ENCODE measurements around the gene KRTAP4-16.
"Not testable (repeated sequence)": the region's sequence is repeated elsewhere in the genome, so short reads cannot be mapped to it uniquely, and the experiment has no call there.

KRTAP4-16 gene

DNA sequence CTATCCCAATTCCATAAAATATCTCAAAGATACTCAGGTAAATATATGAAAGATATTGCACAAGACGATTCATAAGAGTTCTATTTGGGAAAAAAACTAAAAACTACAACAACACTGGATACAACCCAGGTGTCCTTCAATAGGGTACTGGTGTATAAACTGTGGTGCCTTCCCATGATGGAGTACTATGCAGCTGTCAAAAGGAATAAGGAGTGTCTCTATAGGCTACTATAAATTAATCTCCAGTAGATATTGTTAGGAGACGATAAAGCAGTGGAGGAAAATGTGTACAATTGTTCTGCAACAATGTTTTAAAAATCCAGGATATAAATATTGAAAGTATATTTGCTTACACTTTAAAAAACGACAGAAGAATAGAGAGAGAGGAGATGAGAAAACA, 24.4 kb upstream of the KRTAP4-16 start:
- in situ Hi-C loops (cut with MboI; ENCODE audit: low pct_unique_long_range_greater_than_20kb, low sequenced_read_pairs, unreplicated experiment), result no loop called here
- DNase-seq (ENCODE audit: low spot score), result no peak
- TF ChIP-seq CTCF (IDR thresholded peaks at IDR 0.05; ENCODE audit: extremely low read depth, insufficient read depth, missing control alignments), result no peak

- TF ChIP-seq CTCF (IDR thresholded peaks at IDR 0.05; ENCODE audit: extremely low read depth, insufficient read depth, missing control alignments), result no peak
- no peak for DNase-seq (ENCODE audit: low spot score)
- in situ Hi-C loops (cut with MboI; ENCODE audit: low pct_unique_long_range_greater_than_20kb, low sequenced_read_pairs, unreplicated experiment), result no loop called here
These were observed 23.1 kb upstream of the KRTAP4-16 start for GRCh38 chr17:41125064-41125463.

DNA sequence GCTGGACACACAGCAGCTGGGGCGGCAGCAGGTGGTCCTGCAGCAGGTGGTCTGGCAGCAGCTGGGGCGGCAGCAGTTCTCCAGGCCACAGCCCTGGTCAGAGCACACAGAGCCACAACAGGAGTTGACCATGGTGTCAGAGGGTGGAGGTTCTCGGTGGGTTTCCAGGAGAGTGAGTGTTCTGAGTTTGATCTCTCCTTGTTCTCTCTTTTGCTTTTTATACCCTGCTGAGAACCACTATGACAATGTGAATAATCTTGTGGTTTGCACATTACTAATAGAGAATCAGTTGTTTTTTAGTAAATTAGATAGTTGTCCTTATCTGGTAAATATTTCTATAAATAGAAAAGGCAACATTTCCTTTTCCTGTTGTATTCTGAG, 22.0 kb upstream of the KRTAP4-16 start, which contains the start of gene KRTAP4-12:
Gene KRTAP4-12, minus strand, starts transcription at position 192 of the 381 bp plus-strand sequence. Its CDS starts 60 bp downstream, at position 132.
- in situ Hi-C loops (cut with MboI; ENCODE audit: low pct_unique_long_range_greater_than_20kb, low sequenced_read_pairs, unreplicated experiment), result not testable (repeated sequence)

DNA sequence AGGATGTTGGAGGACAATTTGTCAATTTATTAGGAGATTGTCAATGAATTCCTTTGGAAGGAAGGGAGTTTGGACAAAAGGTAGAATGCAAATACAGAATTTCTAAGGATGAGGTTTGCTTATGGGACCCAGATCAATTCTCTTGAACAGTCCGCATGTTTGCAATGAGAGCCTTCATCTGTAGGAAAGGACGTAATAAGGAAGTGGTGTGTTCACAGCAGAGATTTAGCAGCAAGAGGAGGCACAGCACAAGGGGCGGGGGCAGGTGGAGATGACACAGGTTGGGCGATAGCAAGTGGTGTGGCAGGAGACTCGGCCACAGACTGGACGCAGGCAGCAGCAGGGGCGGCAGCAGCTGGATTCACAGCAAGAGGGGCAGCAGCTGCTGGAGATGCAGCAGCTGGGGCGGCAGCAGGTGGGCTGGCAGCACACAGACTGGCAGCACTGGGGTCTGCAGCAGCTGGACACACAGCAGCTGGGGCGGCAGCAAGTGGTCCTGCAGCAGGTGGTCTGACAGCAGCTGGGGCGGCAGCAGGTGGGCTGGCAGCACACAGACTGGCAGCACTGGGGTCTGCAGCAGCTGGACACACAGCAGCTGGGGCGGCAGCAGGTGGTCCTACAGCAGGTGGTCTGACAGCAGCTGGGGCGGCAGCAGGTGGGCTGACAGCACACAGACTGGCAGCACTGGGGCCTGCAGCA, 21.4 kb upstream of the KRTAP4-16 start:
- in situ Hi-C loops (cut with MboI; ENCODE audit: low pct_unique_long_range_greater_than_20kb, low sequenced_read_pairs, unreplicated experiment), result not testable (repeated sequence)

More for the DNA sequence above, 22.0 kb upstream of the KRTAP4-16 start, which contains the start of gene KRTAP4-12:
- not testable (repeated sequence) for DNase-seq (ENCODE audit: low spot score)

GRCh38 chr17:41121742-41122141, 19.7 kb upstream of the KRTAP4-16 start:
- TF ChIP-seq CTCF (IDR thresholded peaks at IDR 0.05; ENCODE audit: extremely low read depth, insufficient read depth, missing control alignments), result no peak
- in situ Hi-C loops (cut with MboI; ENCODE audit: low pct_unique_long_range_greater_than_20kb, low sequenced_read_pairs, unreplicated experiment), result no loop called here

More for the DNA sequence above, 21.4 kb upstream of the KRTAP4-16 start:
- DNase-seq (ENCODE audit: low spot score), result not testable (repeated sequence)

GRCh38 chr17:41119696-41120690, 18.0 kb upstream of the KRTAP4-16 start:
- in situ Hi-C loops (cut with MboI; ENCODE audit: low pct_unique_long_range_greater_than_20kb, low sequenced_read_pairs, unreplicated experiment); DNase-seq (ENCODE audit: low spot score): not testable (repeated sequence)

More at GRCh38 chr17:41121742-41122141, 19.7 kb upstream of the KRTAP4-16 start:
- no peak for DNase-seq (ENCODE audit: low spot score)

DNA sequence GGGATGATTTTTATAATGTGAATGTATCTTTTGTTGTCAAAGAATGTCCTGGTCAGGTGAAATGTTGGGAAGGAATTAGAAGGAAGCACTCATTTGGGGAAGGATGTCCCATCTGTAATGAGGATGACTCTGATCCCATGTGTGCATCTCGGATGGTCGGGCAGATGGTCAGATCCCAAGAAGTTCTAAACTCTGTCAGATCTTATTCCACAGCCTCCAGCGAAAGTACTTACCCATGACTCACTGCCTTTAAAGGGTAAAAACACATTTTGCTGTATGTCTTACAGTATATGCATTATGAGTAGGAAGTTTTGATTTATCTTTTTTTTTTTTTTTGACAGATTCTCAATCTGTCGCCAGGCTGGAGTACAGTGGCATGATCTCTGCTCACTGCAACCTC, 16.7 kb upstream of the KRTAP4-16 start:
- DNase-seq (ENCODE audit: low spot score), result no peak
- no peak for TF ChIP-seq CTCF (IDR thresholded peaks at IDR 0.05; ENCODE audit: extremely low read depth, insufficient read depth, missing control alignments)
- in situ Hi-C loops (cut with MboI; ENCODE audit: low pct_unique_long_range_greater_than_20kb, low sequenced_read_pairs, unreplicated experiment), result no loop called here

DNA sequence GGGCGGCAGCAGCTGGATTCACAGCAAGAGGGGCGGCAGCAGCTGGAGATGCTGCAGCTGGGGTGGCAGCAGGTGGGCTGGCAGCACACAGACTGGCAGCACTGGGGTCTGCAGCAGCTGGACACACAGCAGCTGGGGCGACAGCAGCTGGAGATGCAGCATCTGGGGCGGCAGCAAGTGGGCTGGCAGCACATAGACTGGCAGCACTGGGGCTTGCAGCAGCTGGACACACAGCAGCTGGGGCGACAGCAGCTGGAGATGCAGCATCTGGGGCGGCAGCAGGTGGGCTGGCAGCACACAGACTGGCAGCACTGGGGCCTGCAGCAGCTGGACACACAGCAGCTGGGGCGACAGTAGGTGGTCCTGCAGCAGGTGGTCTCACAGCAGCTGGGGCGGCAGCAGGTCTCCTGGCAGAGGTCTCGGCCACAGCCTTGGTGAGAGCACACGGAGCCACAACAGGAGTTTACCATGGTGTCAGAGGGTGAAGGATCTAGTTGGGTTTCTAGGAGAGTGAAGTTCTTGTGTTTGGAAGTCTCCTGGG, 15.9 kb upstream of the KRTAP4-16 start, which contains the start of gene KRTAP4-11:
Gene KRTAP4-11, minus strand, starts transcription at position 528 of the 541 bp plus-strand sequence. Its CDS starts 58 bp downstream, at position 470.
- in situ Hi-C loops (cut with MboI; ENCODE audit: low pct_unique_long_range_greater_than_20kb, low sequenced_read_pairs, unreplicated experiment); DNase-seq (ENCODE audit: low spot score): not testable (repeated sequence)

Measured in GM13977 (cell line).